Choroid plexus epithelial cell (primary cell): Measurements from ENCODE around the gene ASIC4.

ENCODE experiments used
- DNase-seq: peaks from one replicate; pipeline ENCODE4 v3.0.0-alpha.2; 2010; ENCODE audit warnings: low read depth
- H3K4me3 ChIP-seq: 2 replicates; pipeline ENCODE4 v1.5.1; 2011; ENCODE audit warnings: low read depth, mild to moderate bottlenecking, control low read depth, low read length, moderate library complexity
- TF ChIP-seq, protein P1 (sequence below): conservative IDR thresholded peaks from 2 replicates; pipeline ENCODE4 v1.5.1; 2011; ENCODE audit warnings: low read depth, mild to moderate bottlenecking, control low read depth, inconsistent platforms, low read length, moderate library complexity

The ASIC4 gene

DNA sequence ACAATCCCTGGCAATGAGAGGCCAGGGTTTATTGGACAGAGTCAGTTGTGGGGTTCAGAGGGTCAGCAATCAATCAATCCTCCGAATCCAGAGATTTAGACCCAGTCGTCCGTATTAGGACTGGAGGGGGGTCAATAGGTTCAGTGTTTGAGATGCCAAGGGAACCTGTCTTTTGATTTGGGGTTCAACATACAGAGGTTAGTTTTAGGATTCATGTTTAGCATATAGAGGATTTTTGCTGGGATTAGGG is 15.3 kb upstream of the ASIC4 start:
- H3K4me3 ChIP-seq, result peak overlapping the region; percentile 84
- TF ChIP-seq, protein P1, sequence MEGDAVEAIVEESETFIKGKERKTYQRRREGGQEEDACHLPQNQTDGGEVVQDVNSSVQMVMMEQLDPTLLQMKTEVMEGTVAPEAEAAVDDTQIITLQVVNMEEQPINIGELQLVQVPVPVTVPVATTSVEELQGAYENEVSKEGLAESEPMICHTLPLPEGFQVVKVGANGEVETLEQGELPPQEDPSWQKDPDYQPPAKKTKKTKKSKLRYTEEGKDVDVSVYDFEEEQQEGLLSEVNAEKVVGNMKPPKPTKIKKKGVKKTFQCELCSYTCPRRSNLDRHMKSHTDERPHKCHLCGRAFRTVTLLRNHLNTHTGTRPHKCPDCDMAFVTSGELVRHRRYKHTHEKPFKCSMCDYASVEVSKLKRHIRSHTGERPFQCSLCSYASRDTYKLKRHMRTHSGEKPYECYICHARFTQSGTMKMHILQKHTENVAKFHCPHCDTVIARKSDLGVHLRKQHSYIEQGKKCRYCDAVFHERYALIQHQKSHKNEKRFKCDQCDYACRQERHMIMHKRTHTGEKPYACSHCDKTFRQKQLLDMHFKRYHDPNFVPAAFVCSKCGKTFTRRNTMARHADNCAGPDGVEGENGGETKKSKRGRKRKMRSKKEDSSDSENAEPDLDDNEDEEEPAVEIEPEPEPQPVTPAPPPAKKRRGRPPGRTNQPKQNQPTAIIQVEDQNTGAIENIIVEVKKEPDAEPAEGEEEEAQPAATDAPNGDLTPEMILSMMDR, result no peak
- no peak for DNase-seq

DNA sequence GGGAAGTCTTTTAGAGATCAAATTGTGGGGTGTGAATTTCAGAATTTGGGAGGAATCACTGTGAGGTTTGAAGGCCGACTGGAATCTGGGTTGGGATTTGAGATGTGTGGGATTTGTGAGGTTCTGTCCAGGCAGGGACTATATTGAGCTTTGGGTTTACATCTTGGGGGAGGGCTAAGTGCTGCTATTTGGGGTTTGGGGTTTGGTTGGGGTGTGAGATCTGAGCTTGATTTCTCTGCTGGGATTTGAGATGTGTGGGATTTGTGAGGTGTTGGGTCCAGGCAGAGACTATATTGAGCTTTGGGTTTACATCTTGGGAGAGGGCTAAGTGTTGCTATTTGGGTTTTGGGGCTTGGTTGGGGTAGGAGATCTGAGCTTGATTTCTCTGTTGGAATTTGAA is 14.7 kb upstream of the ASIC4 start:
- TF ChIP-seq, protein P1, result no peak
- peak overlapping the region; percentile 84 for H3K4me3 ChIP-seq
- no peak for DNase-seq

DNA sequence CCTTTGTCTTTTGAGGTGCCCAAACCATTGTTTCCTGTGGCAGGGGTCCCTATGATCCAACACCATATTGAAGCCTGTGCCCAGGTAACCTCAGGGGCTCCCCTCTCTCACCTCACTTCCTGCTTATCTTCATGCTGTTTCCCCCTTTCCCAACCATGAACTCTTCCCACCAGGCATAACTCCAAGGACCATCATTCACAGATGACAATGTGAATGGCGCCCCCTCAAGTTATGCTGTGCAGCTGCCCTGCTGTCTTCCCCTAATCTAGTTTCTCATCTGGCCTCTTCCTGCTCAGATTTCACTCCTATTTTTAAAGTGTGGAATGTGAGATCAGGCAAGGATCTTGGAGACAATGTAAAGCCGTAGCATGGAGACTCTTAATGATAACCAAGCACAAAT is 14.1 kb upstream of the ASIC4 start:
- TF ChIP-seq, protein P1, result peak; percentile 52
- peak; percentile 44 for DNase-seq
- peak overlapping the region; percentile 7 for H3K4me3 ChIP-seq

DNA sequence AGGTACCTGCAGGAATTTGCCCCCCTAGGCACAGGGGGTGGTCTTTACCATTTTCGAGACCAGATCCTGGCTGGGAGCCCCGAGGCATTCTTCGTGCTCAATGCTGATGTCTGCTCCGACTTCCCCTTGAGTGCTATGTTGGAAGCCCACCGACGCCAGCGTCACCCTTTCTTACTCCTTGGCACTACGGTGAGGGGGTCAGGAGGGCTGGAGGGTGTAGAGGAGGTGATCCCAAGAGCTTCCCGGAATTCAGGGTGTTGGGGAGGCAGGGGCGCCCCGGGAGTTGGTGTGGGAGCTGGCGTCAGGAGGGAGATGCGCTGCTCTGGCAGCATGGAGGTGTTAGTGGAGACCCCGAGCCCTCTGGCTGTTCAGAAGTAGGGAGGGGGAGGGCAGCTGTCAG is 12.4 kb upstream of the ASIC4 start:
- no peak overlapping the region for H3K4me3 ChIP-seq
- TF ChIP-seq, protein P1, result no peak
- no peak for DNase-seq

DNA sequence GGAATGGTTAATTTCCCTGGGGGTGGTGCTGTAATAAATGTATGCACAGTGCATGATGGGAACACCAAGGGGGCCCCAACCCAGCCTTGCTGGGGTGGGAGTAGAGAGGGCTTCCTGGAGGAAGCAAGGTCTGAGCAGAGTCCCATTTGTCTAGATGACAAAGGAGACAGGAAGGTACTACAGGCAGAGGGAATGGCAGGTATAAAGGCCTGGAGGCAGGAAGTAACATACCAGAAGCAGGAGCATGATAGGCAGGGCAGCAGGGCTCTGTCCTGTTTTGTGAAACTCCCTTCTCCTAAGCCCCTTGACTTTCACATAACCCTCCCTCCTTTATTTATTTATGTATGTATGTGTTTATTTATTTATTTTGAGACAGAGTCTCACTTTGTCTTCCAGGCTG is 11.7 kb upstream of the ASIC4 start:
- no peak for DNase-seq
- H3K4me3 ChIP-seq, result no peak overlapping the region
- TF ChIP-seq, protein P1, result no peak

DNA sequence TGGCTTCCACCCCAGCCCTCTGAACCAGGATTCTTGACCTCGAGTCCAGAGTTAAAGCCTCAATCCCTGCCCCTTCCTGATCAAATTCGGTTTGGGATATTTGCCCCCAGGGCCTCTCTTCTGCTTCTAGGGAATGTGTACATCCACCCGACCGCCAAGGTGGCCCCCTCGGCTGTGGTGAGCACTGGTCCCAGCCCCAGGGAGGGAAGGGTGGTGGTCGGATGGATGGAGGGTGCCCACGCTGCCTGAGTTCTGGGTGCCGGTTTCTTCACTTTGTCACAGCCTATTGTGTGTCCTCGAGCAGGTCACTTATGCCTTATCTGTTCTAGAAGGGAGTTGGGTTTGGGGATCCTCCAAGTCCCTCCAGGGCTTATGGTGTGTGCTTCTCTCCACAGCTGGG is 8.7 kb upstream of the ASIC4 start:
- TF ChIP-seq, protein P1, result no peak
- no peak overlapping the region for H3K4me3 ChIP-seq
- no peak for DNase-seq

DNA sequence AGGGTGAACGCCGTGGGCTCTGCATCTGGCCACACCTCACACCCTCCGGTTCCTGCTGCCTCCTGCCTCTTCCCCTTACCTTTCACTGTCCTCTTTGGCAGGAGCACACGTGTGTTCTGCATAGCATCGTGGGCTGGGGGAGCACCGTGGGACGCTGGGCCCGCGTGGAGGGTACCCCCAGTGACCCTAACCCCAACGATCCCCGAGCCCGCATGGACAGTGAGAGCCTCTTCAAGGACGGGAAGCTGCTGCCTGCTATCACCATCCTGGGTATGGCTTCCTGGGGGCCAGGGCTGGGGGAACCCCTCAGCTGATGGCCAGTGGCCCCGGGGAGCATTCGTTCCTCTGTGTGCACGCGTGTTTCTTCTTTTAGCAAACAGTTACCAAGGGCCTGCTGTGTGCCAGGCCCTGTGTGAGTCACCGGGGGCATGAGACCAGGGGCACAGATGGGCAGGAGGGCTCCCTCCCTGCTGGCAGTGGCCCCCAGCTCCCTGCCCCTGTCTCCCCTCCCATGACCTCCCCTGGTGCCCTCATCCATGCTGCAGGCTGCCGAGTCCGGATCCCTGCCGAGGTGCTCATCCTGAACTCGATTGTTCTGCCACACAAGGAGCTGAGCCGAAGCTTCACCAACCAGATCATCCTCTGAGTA is 8.0 kb upstream of the ASIC4 start:
- TF ChIP-seq, protein P1, result no peak
- no peak overlapping the region for H3K4me3 ChIP-seq
- no peak for DNase-seq
